HepG2 (cell line): ENCODE data around the gene FXR2. TPM values are rescaled to one million over a fixed set of nuclear protein-coding genes. Genes with fewer than 3 reads are reported as not detected.
A peak's percentile ranks its signal among the peaks of the same experiment; 100 is the strongest.

Experiments used
- BCL6 ChIP-seq: IDR thresholded peaks from 2 replicates; pipeline ENCODE4 v1.6.1; 2016; ENCODE audit warnings: missing genetic modification reagents, missing compliant biosample characterization
- KDM5B ChIP-seq: sonication (generic); formaldehyde crosslinking; IDR thresholded peaks from 2 replicates; pipeline ENCODE4 v1.4.0; 2020; ENCODE audit warnings: missing genetic modification reagents, mild to moderate bottlenecking, borderline replicate concordance
- KMT2B ChIP-seq: IDR thresholded peaks from 2 replicates; pipeline ENCODE4 v1.6.1; 2016; ENCODE audit warnings: missing genetic modification reagents, missing compliant biosample characterization
- MXI1 ChIP-seq: IDR thresholded peaks from 3 replicates; pipeline ENCODE4 v1.6.1; 2012; ENCODE audit warnings: low read depth, low read length, inconsistent platforms, borderline replicate concordance
- PHF20 ChIP-seq: sonication (generic); formaldehyde crosslinking; IDR thresholded peaks from 2 replicates; pipeline ENCODE4 v1.5.0; 2020; ENCODE audit warnings: mild to moderate bottlenecking, missing genetic modification reagents
- RFXANK ChIP-seq: IDR thresholded peaks from 2 replicates; pipeline ENCODE4 v1.6.1; 2016
- SIN3A ChIP-seq: IDR thresholded peaks from 2 replicates; pipeline ENCODE4 v1.6.1; 2011; ENCODE audit warnings: low read depth, mild to moderate bottlenecking, control low read depth, low read length, borderline replicate concordance
- SNAI1 ChIP-seq: sonication (generic); formaldehyde crosslinking; IDR thresholded peaks from 2 replicates; pipeline ENCODE4 v1.5.0; 2020; ENCODE audit warnings: mild to moderate bottlenecking, missing genetic modification reagents, borderline replicate concordance
- ZBTB7A ChIP-seq: sonication (generic); formaldehyde crosslinking; IDR thresholded peaks from 2 replicates; pipeline ENCODE4 v1.8.0; 2022; ENCODE audit warnings: mild to moderate bottlenecking, missing genetic modification reagents
- ZNF501 ChIP-seq: sonication (generic); formaldehyde crosslinking; IDR thresholded peaks from 2 replicates; pipeline ENCODE4 v1.5.1; 2020; ENCODE audit warnings: mild to moderate bottlenecking, moderate library complexity, missing genetic modification reagents
- ZNF879 ChIP-seq: sonication (generic); formaldehyde crosslinking; IDR thresholded peaks from 2 replicates; pipeline ENCODE4 v1.8.1; 2023; ENCODE audit warnings: missing genetic modification reagents
- polyA plus RNA-seq, 8 experiments: library from polyadenylated mRNA; depleted of rRNA in 3 of 8; stranded (reverse) in 7 of 8; unstranded in 1 of 8; fragments of >200 nt; fragmentation: Illumina TruSeq in 4 of 8; extraction: Trizol in 4 of 8; gene quantifications; 2 replicates each; pipeline versions ENCODE4 v1.2.1 to v1.2.3, GENCODE V29; 2011 to 2016; ENCODE audit warnings: low read depth in 4 of 8, missing spikeins in 1 of 8, mixed read lengths in 1 of 8; ENCODE audit not compliant: insufficient read depth in 1 of 8
- total RNA-seq, 5 experiments: library from RNA; depleted of rRNA; stranded (reverse); fragments of >200 nt; fragmentation: Illumina TruSeq; extraction: Trizol; gene quantifications; 2 replicates each; pipeline ENCODE4 v1.2.3, GENCODE V29; 2016; ENCODE audit warnings: low read depth in 1 of 5
- TF ChIP-seq, protein P1 (sequence below): sonication (generic); formaldehyde crosslinking; conservative IDR thresholded peaks from 2 replicates; pipeline ENCODE4 v1.8.1; 2023; ENCODE audit warnings: missing genetic modification reagents

FXR2 gene
- total and polyA plus RNA-seq, 2 of the 13 experiments (the other 11 are each of a cell fraction or from before 2014, with no cell fraction given), result 20.9 to 24.4 TPM

DNA sequence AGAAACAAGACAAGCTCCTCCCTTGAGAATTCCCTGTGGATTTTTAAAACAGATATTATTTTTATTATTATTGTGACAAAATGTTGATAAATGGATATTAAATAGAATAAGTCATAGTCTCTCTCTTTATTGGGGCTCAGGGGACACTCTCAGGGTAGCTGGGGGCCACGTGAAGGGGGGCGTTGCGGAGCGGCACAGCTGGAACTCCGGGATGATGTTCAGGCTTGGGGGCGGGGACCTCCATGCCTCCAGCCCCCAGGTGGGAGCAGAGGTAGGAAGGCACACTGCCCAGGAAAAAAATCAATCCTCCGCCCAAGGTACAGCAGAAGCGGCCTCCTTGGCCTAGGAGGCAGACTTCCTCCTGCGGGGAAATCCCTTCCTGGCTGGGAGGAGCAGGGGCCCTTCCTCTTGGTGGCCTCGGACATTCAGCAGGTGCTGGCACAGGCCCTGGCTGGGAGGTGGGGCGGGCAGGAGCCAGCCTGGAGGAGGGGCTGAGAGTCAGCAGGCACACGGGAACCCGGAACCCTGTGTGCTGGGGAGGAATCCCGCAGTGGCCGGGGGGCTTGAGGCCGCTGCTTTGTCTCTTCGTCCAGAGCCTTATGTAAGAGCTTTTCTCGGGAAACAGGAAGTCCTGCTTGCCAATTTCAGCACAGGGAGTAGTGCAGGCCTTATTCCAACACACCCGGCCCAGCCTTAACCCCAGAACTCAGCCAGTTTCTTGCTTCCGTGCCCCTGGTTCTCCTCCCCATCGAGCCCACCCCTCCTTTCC, 56.7 kb downstream of the FXR2 start (continued):
- no peak for TF ChIP-seq MXI1
- 0 out of 2 replicates have a peak, but pooled peaks have one; percentile 43 for TF ChIP-seq ZBTB7A
- TF ChIP-seq, protein P1, sequence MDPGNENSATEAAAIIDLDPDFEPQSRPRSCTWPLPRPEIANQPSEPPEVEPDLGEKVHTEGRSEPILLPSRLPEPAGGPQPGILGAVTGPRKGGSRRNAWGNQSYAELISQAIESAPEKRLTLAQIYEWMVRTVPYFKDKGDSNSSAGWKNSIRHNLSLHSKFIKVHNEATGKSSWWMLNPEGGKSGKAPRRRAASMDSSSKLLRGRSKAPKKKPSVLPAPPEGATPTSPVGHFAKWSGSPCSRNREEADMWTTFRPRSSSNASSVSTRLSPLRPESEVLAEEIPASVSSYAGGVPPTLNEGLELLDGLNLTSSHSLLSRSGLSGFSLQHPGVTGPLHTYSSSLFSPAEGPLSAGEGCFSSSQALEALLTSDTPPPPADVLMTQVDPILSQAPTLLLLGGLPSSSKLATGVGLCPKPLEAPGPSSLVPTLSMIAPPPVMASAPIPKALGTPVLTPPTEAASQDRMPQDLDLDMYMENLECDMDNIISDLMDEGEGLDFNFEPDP (CRISPR knock-in tag), result no peak
- TF ChIP-seq SIN3A, result peak; percentile 74; the same call in 1 of the 2 replicates
- TF ChIP-seq RFXANK (CRISPR knock-in tag), result 0 out of 2 replicates have a peak, but pooled peaks have one; percentile 54
- TF ChIP-seq KMT2B (CRISPR knock-in tag), result 0 out of 2 replicates have a peak, but pooled peaks have one; percentile 11
- peak; percentile 56; the same call in 1 of the 2 replicates for TF ChIP-seq KDM5B (CRISPR knock-in tag)
- TF ChIP-seq SNAI1 (CRISPR knock-in tag), result peak; percentile 71; the same call in 1 of the 2 replicates
- TF ChIP-seq ZNF501, result no peak
- TF ChIP-seq ZNF879 (CRISPR knock-in tag), result no peak
- peak; percentile 64 for TF ChIP-seq PHF20 (CRISPR knock-in tag)
- peak; percentile 54 for TF ChIP-seq BCL6 (CRISPR knock-in tag)
